ENCODE results near the gene LRMDA. TPM values are rescaled to one million over a fixed set of nuclear protein-coding genes. Genes with fewer than 3 reads are reported as not detected.

LRMDA gene
- total RNA-seq, 3 donors from 2014 or later, result 8.3 to 17.1 (median 11.1) TPM

DNA sequence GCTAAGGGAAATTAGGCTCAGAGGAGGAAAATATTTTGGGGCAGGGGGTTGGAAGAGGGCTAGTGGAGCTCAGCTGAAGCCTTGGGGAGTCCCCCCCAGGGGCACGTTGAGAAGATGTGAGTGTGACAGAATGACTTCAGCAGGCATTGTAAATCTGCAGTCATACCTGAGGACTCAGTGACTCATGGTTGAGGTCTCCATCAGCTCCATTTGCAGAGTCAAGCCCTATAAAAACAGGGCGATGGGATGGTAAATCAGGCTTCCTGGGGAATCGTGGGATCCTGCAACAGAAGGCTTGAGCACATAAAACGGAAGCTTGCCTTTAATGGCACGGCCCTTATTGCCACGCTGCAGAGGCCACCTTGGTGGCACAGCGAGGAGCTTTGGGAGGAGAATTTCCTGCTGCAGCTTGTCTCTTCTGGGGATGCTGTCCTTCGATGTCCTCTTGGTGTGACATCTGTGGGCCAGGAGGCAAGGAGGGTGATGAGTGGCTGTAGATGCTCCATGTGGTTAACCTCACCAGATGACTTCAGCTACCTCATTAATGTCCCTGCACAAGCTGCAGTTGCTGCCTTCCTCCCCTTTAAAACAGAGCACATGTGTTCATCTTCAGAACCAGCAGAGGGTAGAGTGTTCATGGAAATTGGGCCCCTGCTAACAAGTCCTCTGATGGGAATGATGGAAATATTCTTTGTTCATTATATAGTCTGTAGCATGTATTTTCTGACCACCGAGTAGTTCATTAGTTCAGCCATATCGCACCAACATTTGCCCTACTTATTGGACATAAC lies 285.9 kb downstream of the LRMDA start:
- H3K4me1 ChIP-seq, result no peaks in the 10 kb centered on the region
- H3K27ac ChIP-seq, result no peak overlapping the region
- no peak for DNase-seq (ENCODE audit: low spot score in 2 of 2)
- H3K27me3 ChIP-seq, result no peaks in the 10 kb centered on the region
- H3K4me3 ChIP-seq, result no peak overlapping the region
- no peaks in the 10 kb centered on the region for H3K36me3 ChIP-seq
- intact Hi-C loops (cut with DNase I; ENCODE audit: low total_unique reads), result no loop called here
- no peak for TF ChIP-seq CTCF (IDR thresholded peaks at IDR 0.05)
- TF ChIP-seq POLR2AphosphoS5 (IDR thresholded peaks at IDR 0.05), result no peak
- TF ChIP-seq POLR2A (IDR thresholded peaks at IDR 0.05), result no peak
- no peaks in the 10 kb centered on the region for H3K9me3 ChIP-seq

DNA sequence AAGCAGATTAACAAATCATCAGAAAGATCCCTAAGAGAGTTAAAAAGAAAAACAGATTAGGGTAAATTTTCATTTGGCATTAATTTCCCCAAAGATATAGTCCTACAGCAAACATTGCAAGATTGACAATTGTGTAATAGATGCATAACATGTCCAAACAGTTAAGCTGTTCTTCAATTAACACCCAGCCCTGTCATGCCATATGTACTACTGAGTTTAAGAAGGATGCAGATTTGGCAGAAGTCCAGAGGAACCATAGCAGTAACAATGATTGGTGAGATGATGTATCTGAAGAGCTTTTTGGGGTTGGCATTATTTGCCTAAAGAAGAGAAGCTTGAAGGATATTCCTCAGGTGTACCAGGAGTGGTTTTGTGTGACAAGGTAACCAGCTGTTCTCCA lies 287.6 kb downstream of the LRMDA start:
- TF ChIP-seq CTCF (IDR thresholded peaks at IDR 0.05), result no peak
- no peak for TF ChIP-seq POLR2A (IDR thresholded peaks at IDR 0.05)
- TF ChIP-seq POLR2AphosphoS5 (IDR thresholded peaks at IDR 0.05), result no peak
- Histone ChIP-seq H3K4me3 (no peak overlapping the region), H3K4me1 (no peaks in the 10 kb centered on the region)

GRCh38 chr10:75720157-75720556 lies 288.7 kb downstream of the LRMDA start:
- DNase-seq (ENCODE audit: low spot score in 2 of 2), result no peak
- Histone ChIP-seq H3K9me3 (no peaks in the 10 kb centered on the region), H3K27me3 (no peaks in the 10 kb centered on the region), H3K27ac (no peak overlapping the region), H3K4me1 (no peaks in the 10 kb centered on the region), H3K36me3 (no peaks in the 10 kb centered on the region), H3K4me3 (no peak overlapping the region)
- no peak for TF ChIP-seq POLR2AphosphoS5 (IDR thresholded peaks at IDR 0.05)
- intact Hi-C loops (cut with DNase I; ENCODE audit: low total_unique reads), result no loop called here

More for the DNA sequence above, 287.6 kb downstream of the LRMDA start:
- Histone ChIP-seq H3K27ac (no peak overlapping the region), H3K27me3 (no peaks in the 10 kb centered on the region), H3K36me3 (no peaks in the 10 kb centered on the region), H3K9me3 (no peaks in the 10 kb centered on the region)
- DNase-seq (ENCODE audit: low spot score in 2 of 2), result no peak
- intact Hi-C loops (cut with DNase I; ENCODE audit: low total_unique reads), result no loop called here

GRCh38 chr10:75722020-75722419 lies 290.6 kb downstream of the LRMDA start:
- intact Hi-C loops (cut with DNase I; ENCODE audit: low total_unique reads), result no loop called here
- Histone ChIP-seq H3K9me3 (no peaks in the 10 kb centered on the region), H3K27me3 (no peaks in the 10 kb centered on the region), H3K27ac (no peak overlapping the region), H3K4me1 (no peaks in the 10 kb centered on the region), H3K36me3 (no peaks in the 10 kb centered on the region), H3K4me3 (no peak overlapping the region)
- DNase-seq (ENCODE audit: low spot score in 2 of 2), result no peak
- TF ChIP-seq POLR2AphosphoS5 (IDR thresholded peaks at IDR 0.05) (no peak), CTCF (IDR thresholded peaks at IDR 0.05) (no peak), POLR2A (IDR thresholded peaks at IDR 0.05) (no peak)

DNA sequence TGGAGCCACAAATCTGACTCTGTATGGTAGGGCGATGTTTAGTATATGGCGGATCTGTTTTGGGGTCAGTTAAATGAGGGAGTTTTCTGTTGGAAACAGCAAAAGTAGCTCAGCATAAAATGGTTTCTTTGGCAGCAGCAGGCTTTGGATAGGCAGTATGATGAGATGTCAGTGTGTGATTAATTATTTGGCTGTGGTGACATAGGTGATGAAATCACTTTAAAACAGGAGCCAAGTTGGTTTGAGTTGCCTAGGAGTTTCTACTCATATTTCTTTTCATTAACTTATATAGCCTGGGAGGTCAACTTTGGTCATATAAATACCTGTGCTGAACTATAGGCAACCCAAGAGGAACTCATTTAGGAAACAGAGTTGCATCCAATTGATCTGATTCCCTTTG lies 291.2 kb downstream of the LRMDA start:
- no peak overlapping the region for H3K27ac ChIP-seq
- no peaks in the 10 kb centered on the region for H3K9me3 ChIP-seq
- no peaks in the 10 kb centered on the region for H3K36me3 ChIP-seq
- TF ChIP-seq POLR2A (IDR thresholded peaks at IDR 0.05), result no peak
- no peak for TF ChIP-seq POLR2AphosphoS5 (IDR thresholded peaks at IDR 0.05)
- TF ChIP-seq CTCF (IDR thresholded peaks at IDR 0.05), result no peak
- no peaks in the 10 kb centered on the region for H3K4me1 ChIP-seq
- H3K27me3 ChIP-seq, result no peaks in the 10 kb centered on the region
- H3K4me3 ChIP-seq, result no peak overlapping the region
- intact Hi-C loops (cut with DNase I; ENCODE audit: low total_unique reads), result no loop called here
- no peak for DNase-seq (ENCODE audit: low spot score in 2 of 2)
